ENCODE results near the gene JMJD4.

Gene JMJD4

DNA sequence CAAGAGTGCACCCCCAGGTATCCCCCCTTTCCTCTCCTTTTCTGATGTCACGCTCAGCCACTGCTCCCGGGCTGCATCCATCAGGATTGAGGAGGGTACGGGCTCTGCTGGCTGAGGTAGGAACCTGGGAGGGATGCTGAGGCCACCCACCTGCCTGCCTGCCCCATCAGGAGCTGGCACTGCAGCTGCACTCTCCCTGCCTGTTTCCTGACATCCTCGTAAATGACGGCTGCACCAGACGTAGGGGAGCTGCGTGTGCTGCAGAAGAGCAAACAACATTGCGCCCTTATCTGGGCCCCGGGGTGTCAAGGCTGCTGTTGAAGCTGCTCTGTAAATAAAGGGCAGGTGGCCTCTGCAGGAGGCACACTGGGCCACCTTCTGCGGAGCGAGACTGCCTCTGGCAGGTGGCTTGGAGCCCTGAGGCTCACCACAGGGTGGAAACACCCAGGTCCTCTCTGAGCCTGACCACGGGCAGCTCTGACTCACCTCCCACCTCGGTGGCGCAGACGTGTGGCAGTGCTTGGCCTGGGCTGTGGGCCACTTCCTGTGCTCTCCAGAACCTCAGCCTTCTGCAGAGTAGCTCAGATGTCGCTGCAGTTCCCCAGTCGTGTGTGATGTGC lies 31.0 kb upstream of the JMJD4 start:
- in situ Hi-C loops (cut with MboI; ENCODE audit: low pct_unique_long_range_greater_than_20kb, low sequenced_read_pairs, unreplicated experiment), result no loop called here
- TF ChIP-seq, protein P1, sequence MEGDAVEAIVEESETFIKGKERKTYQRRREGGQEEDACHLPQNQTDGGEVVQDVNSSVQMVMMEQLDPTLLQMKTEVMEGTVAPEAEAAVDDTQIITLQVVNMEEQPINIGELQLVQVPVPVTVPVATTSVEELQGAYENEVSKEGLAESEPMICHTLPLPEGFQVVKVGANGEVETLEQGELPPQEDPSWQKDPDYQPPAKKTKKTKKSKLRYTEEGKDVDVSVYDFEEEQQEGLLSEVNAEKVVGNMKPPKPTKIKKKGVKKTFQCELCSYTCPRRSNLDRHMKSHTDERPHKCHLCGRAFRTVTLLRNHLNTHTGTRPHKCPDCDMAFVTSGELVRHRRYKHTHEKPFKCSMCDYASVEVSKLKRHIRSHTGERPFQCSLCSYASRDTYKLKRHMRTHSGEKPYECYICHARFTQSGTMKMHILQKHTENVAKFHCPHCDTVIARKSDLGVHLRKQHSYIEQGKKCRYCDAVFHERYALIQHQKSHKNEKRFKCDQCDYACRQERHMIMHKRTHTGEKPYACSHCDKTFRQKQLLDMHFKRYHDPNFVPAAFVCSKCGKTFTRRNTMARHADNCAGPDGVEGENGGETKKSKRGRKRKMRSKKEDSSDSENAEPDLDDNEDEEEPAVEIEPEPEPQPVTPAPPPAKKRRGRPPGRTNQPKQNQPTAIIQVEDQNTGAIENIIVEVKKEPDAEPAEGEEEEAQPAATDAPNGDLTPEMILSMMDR (IDR thresholded peaks at IDR 0.05; ENCODE audit: extremely low read depth, insufficient read depth, missing control alignments), result no peak
- DNase-seq (ENCODE audit: low spot score), result no peak

DNA sequence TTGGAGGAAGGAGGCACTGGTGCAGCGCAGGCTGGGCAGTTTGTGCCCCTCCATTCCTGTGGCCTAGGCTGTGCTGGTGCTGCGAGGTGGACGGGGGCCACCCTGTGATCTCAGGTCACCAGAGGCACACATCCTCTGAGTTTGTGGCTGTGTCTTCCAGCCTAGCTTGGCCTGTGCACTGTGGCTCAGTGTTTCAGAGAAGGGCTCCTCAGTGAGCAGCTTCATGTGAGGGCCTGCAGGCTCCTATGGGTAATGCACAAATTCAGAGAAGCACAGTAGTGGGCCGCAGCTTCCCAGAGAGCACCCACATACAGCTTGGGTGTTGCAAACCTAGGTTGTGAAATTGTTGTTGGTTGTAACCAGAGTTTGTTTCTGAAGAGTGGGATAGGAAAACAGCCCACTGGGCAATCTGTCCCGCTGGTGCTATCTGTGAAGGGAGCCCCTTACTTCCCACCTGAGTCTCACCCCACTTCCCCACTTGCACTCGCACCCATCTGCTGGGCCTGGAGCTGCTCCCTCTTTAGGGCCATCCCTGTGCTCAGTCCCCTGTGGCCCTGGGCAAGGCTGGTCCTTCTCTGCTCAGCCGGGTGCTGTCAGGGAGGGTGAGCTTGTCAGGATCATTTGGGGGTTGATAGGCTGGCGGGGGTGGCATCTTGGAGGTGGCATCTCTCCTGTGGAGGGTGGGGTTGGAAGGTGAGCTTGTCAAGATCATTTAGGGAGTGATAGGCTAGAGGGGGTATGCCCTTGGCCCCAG lies 30.3 kb upstream of the JMJD4 start:
- no peak for DNase-seq (ENCODE audit: low spot score)
- TF ChIP-seq, protein P1 (IDR thresholded peaks at IDR 0.05; ENCODE audit: extremely low read depth, insufficient read depth, missing control alignments), result no peak
- in situ Hi-C loops (cut with MboI; ENCODE audit: low pct_unique_long_range_greater_than_20kb, low sequenced_read_pairs, unreplicated experiment), result no loop called here

GRCh38 chr1:227764019-227764391 lies 28.9 kb upstream of the JMJD4 start:
- in situ Hi-C loops (cut with MboI; ENCODE audit: low pct_unique_long_range_greater_than_20kb, low sequenced_read_pairs, unreplicated experiment), result no loop called here
- DNase-seq (ENCODE audit: low spot score), result no peak
- TF ChIP-seq, protein P1 (IDR thresholded peaks at IDR 0.05; ENCODE audit: extremely low read depth, insufficient read depth, missing control alignments), result no peak

DNA sequence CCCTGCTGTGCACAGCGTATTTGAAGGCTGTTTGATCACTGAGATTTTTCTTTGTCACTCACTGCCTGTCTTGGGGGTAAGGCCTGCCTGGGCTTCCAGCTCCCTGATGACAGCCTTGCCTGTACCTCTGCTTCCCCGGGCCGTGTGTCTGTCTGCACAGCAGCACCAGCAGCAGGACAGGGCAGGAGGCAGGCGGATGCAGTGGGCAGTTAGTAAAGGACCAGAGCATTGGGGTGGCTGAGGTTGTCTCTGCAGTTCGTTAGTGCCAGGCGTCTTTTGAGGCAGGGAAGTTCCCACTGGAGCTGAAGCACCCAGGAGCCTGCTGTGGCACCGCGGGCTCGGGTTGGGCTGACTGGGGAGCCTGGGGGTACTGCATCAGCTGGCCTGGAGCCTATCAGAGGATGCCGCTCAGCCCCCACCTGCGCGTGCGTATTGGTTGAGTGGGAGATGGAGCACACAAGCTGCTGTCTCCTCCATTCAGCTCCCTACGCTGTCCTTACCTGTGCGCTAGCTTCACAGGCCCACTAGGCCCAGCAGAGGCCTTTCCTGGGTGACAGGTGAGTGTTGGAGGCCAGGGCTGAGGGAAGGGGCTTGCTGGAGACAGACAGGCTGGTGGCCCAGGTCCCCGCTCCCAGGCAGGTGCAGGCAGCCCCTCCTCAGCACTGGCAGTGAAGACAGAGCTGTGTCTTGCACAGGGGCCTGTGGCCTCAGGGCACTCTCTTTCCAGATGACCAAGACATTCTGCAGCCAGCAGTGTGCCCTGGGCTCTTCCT lies 28.3 kb upstream of the JMJD4 start:
- DNase-seq (ENCODE audit: low spot score), result no peak
- TF ChIP-seq, protein P1 (IDR thresholded peaks at IDR 0.05; ENCODE audit: extremely low read depth, insufficient read depth, missing control alignments), result no peak
- in situ Hi-C loops (cut with MboI; ENCODE audit: low pct_unique_long_range_greater_than_20kb, low sequenced_read_pairs, unreplicated experiment), result no loop called here

DNA sequence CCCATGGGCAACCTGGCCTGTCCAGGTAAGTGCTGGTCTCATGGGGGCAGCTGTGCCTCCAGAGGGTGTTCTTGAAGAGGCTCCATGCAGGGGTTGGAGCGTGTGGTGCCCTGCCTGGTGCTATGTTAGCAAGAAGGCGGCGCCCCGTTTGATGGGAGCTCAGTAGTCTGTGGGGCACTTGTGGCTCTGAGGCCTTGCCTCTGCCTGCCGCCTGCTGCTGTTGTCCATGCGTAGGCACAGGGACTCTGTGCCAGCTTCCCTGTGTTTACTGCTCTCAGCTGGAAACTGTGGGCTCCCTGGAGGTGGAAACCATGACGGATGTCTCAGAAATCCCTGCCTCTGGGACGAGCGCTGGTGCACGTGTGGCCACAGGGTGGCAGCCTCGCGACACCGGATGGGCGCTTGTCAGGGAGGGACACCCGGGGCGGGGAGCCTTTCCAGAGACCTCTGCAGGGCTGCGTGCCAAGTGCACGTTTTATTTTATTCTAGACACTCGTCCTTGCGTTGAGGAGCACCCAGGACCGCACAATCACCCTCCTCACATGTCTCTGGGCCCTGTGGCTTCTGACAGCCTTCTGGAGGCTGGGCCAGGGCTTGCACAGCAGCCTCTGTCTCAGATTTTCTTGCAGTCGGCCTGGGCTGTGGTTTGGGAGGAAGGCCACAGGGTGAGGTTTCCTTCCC lies 27.3 kb upstream of the JMJD4 start:
- in situ Hi-C loops (cut with MboI; ENCODE audit: low pct_unique_long_range_greater_than_20kb, low sequenced_read_pairs, unreplicated experiment), result no loop called here
- TF ChIP-seq, protein P1 (IDR thresholded peaks at IDR 0.05; ENCODE audit: extremely low read depth, insufficient read depth, missing control alignments), result peak; percentile 90
- peak; percentile 90 for DNase-seq (ENCODE audit: low spot score)

DNA sequence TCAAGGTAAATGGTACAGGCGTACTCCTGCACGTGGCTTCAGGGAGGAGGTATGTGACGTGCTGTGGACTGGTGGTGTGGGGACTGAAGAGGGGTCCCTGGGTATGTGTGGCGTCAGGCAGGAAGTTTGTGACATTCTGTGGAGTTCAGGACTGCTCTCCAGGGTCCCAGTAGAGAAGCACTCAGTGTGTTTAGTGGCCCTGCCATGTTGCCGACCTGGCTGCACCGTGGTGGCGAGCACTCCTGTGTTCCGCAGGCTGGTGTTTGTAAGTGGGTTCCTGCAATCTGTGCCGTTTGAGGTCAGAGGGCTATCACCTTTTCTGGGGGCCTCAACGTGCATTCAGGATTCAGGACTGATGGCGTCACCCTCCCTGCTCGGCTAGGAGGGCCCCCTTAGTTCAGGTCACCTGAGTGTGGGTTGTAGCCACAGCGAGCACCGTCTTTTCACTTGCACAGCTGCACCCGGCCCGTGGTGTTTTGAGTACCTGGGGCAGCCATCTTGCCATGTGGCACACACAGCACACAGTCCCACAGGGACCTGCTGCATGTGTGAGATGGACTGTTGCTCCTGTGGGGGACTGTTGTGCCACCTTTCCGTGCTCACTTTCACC lies 26.6 kb upstream of the JMJD4 start:
- in situ Hi-C loops (cut with MboI; ENCODE audit: low pct_unique_long_range_greater_than_20kb, low sequenced_read_pairs, unreplicated experiment), result no loop called here
- TF ChIP-seq, protein P1 (IDR thresholded peaks at IDR 0.05; ENCODE audit: extremely low read depth, insufficient read depth, missing control alignments), result no peak
- DNase-seq (ENCODE audit: low spot score), result no peak

All from GM13977 (cell line).